Neuronal stem cell (in vitro differentiated cells): Measurements from ENCODE around the gene DOCK8.

Experiments
- DNase-seq: peaks from one replicate; pipeline ENCODE4 v3.0.0-alpha.2; 2013; ENCODE audit warnings: low spot score
- H2AFZ ChIP-seq: one replicate; pipeline ENCODE4 v1.6.1; 2013; ENCODE audit warnings: mild to moderate bottlenecking, low read length, inconsistent platforms
- H2AK5ac ChIP-seq: 2 replicates; pipeline ENCODE4 v1.6.1; 2013; ENCODE audit warnings: low read depth, mild to moderate bottlenecking, inconsistent platforms, low read length, moderate library complexity, mixed read lengths
- H2BK120ac ChIP-seq: 2 replicates; pipeline ENCODE4 v1.6.1; 2013; ENCODE audit warnings: low read depth, mild to moderate bottlenecking, inconsistent platforms, low read length, moderate library complexity, mixed read lengths
- H2BK12ac ChIP-seq: one replicate; pipeline ENCODE4 v1.6.1; 2013; ENCODE audit warnings: low read length, inconsistent platforms
- H2BK15ac ChIP-seq: 2 replicates; pipeline ENCODE4 v1.6.1; 2013; ENCODE audit warnings: mild to moderate bottlenecking, low read length, inconsistent platforms, mixed read lengths
- H2BK5ac ChIP-seq: one replicate; pipeline ENCODE4 v1.6.1; 2013; ENCODE audit warnings: inconsistent platforms, mild to moderate bottlenecking, low read length, moderate library complexity
- H3K14ac ChIP-seq: one replicate; pipeline ENCODE4 v1.6.1; 2013; ENCODE audit warnings: low read length, inconsistent platforms
- H3K18ac ChIP-seq: 2 replicates; pipeline ENCODE4 v1.6.1; 2013; ENCODE audit warnings: low read length, inconsistent platforms
- H3K23ac ChIP-seq: 2 replicates; pipeline ENCODE4 v1.6.1; 2013; ENCODE audit warnings: low read depth, mild to moderate bottlenecking, mixed read lengths, low read length, inconsistent platforms; ENCODE audit not compliant: poor library complexity
- H3K27ac ChIP-seq: replicated peaks from 3 replicates; pipeline ENCODE4 v1.5.1; 2013; ENCODE audit warnings: low read length, inconsistent platforms
- H3K27me3 ChIP-seq, 3 experiments: 2 replicates each; pipeline ENCODE4 v1.6.1; 2013; ENCODE audit warnings: low read length in 3 of 3, mild to moderate bottlenecking in 2 of 3, inconsistent platforms in 1 of 3, low read depth in 1 of 3, mixed read lengths in 1 of 3, moderate library complexity in 1 of 3; ENCODE audit not compliant: control insufficient read depth in 3 of 3, insufficient read depth in 3 of 3
- H3K36me3 ChIP-seq, 2 donors: replicated peaks in 1 of 2; 2 replicates each; pipeline ENCODE4 v1.6.1; 2013; ENCODE audit warnings: low read length in 2 of 2; ENCODE audit not compliant: control insufficient read depth in 2 of 2, insufficient read depth in 2 of 2
- H3K4ac ChIP-seq: 2 replicates; pipeline ENCODE4 v1.6.1; 2013; ENCODE audit warnings: inconsistent platforms, mild to moderate bottlenecking, low read length, moderate library complexity
- H3K4me1 ChIP-seq, 2 donors: 1 replicate in 1 of 2; 2 replicates in 1 of 2; pipeline ENCODE4 v1.6.1; 2013; ENCODE audit warnings: low read length in 2 of 2, low read depth in 1 of 2; ENCODE audit not compliant: control insufficient read depth in 2 of 2, insufficient read depth in 1 of 2
- H3K4me2 ChIP-seq: one replicate; pipeline ENCODE4 v1.6.1; 2013; ENCODE audit warnings: mild to moderate bottlenecking, low read length, inconsistent platforms; ENCODE audit not compliant: insufficient read depth, poor library complexity, severe bottlenecking
- H3K4me3 ChIP-seq, 2 donors: 2 replicates each; pipeline ENCODE4 v1.5.1; 2013; ENCODE audit warnings: low read length in 2 of 2, mild to moderate bottlenecking in 2 of 2, inconsistent platforms in 1 of 2, moderate library complexity in 1 of 2
- H3K79me1 ChIP-seq: one replicate; pipeline ENCODE4 v1.6.1; 2013; ENCODE audit warnings: low read depth, mild to moderate bottlenecking, inconsistent platforms, low read length, moderate library complexity
- H3K9ac ChIP-seq: one replicate; pipeline ENCODE4 v1.6.1; 2013; ENCODE audit warnings: mild to moderate bottlenecking, low read depth, low read length, inconsistent platforms; ENCODE audit not compliant: poor library complexity
- H3K9me3 ChIP-seq, 2 donors: replicated peaks in 1 of 2; 2 replicates each; pipeline versions ENCODE3 to v1.6.1; 2013; ENCODE audit warnings: low read length in 2 of 2, mild to moderate bottlenecking in 2 of 2, inconsistent platforms in 1 of 2, low read depth in 1 of 2, mixed read lengths in 1 of 2, moderate library complexity in 1 of 2; ENCODE audit not compliant: control insufficient read depth in 2 of 2, insufficient read depth in 1 of 2
- H4K8ac ChIP-seq: one replicate; pipeline ENCODE4 v1.6.1; 2013; ENCODE audit warnings: low read depth, mild to moderate bottlenecking, inconsistent platforms, low read length, moderate library complexity
- H4K91ac ChIP-seq: one replicate; pipeline ENCODE4 v1.6.1; 2013; ENCODE audit warnings: low read length, low read depth, mild to moderate bottlenecking, inconsistent platforms; ENCODE audit not compliant: poor library complexity
- WGBS, 2 donors: extraction: QIAGEN DNeasy Blood & Tissue Kit; methylation state at CpG; one replicate each; pipeline ENCODE4 v1.1.7; 2013; ENCODE audit warnings: missing lambda C conversion rate in 2 of 2, mixed read lengths in 1 of 2; ENCODE audit not compliant: insufficient read length in 2 of 2, insufficient replicate concordance in 1 of 2; ENCODE audit errors: extremely low coverage in 2 of 2; 5-methylcytosine and 5-hydroxymethylcytosine counted together

The DOCK8 gene

DNA sequence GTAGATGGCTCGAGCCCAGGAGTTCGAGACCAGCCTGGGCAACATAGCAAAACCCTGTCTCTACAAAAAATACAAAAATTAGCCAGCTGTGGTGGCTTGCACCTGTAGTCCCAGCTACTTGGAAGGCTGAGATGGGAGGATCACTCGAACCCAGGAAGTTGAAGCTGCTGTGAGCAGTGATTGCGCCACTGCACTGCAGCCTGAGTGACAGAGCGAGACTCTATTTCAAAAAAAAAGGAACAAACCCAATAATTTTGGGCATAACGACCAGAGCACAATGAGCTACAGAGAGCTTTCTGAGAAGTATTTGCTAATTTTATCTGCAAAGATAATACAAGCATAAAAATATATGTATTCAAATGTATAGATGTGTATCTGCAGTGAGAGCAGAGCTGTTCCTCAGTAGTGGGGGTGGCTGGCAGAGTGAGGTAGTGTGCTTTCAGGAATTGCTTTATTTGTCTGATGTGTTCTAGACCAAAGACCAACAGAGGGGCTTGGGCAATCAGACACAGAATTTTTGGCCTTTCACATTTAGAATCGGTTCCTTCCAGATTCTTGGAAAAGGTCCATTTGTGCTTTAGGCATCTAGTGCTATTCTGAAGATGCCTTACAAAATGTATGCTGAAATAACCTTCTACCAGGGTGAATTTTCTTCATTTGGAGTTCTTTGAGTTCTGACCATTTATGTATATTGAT lies 5.2 kb downstream of the DOCK8 start:
- Histone ChIP-seq H4K91ac (no peak overlapping the region), H4K8ac (no peak overlapping the region), H3K9me3 (no peaks in the 10 kb centered on the region), H2BK120ac (no peak overlapping the region), H3K4me1 (peaks cover 0 to 2% of the 10 kb centered on the region in 2 donors), H2AK5ac (no peak overlapping the region), H2BK12ac (no peak overlapping the region), H3K27me3 (peaks cover 4 to 34% (median 18%) of the 10 kb centered on the region in 3 experiments), H3K14ac (no peak overlapping the region), H3K4me3 (no peak overlapping the region), H3K79me1 (no peaks in the 10 kb centered on the region), H3K4ac (no peak overlapping the region), H2AFZ (no peak overlapping the region), H3K9ac (no peak overlapping the region), H2BK15ac (no peak overlapping the region), H3K23ac (no peak overlapping the region), H3K4me2 (no peak overlapping the region), H3K18ac (no peak overlapping the region), H2BK5ac (no peak overlapping the region), H3K27ac (no peak overlapping the region), H3K36me3 (no peaks in the 10 kb centered on the region)
- WGBS, 2 donors: no CpG with 5 or more reads among the region's 7 CpGs
- DNase-seq: no peak

GRCh38 chr9:221989-222776 lies 7.5 kb downstream of the DOCK8 start:
- H3K23ac ChIP-seq: no peak overlapping the region
- H3K27me3 ChIP-seq: peaks cover 0 to 15% (median 0%) of the 10 kb centered on the region in 3 experiments
- H2BK120ac ChIP-seq: no peak overlapping the region
- H3K14ac ChIP-seq: no peak overlapping the region
- no peak overlapping the region for H3K4me2 ChIP-seq
- no peaks in the 10 kb centered on the region for H3K79me1 ChIP-seq
- no peak overlapping the region for H2AFZ ChIP-seq
- no peaks in the 10 kb centered on the region for H3K36me3 ChIP-seq
- no peak overlapping the region for H4K8ac ChIP-seq
- no peak overlapping the region for H3K4ac ChIP-seq
- H3K9me3 ChIP-seq: no peaks in the 10 kb centered on the region
- no peak overlapping the region for H3K4me3 ChIP-seq
- peaks cover 0 to 1% of the 10 kb centered on the region in 2 donors for H3K4me1 ChIP-seq
- H2BK15ac ChIP-seq: no peak overlapping the region
- no peak overlapping the region for H3K27ac ChIP-seq
- H3K9ac ChIP-seq: no peak overlapping the region
- no CpG with 5 or more reads among the region's 6 CpGs for WGBS, 2 donors
- no peak for DNase-seq
- no peak overlapping the region for H4K91ac ChIP-seq
- no peak overlapping the region for H3K18ac ChIP-seq
- no peak overlapping the region for H2BK12ac ChIP-seq
- no peak overlapping the region for H2AK5ac ChIP-seq
- no peak overlapping the region for H2BK5ac ChIP-seq

GRCh38 chr9:223152-223551 lies 8.5 kb downstream of the DOCK8 start:
- H3K4ac ChIP-seq: no peak overlapping the region
- no peak overlapping the region for H2BK5ac ChIP-seq
- H3K23ac ChIP-seq: no peak overlapping the region
- H4K91ac ChIP-seq: no peak overlapping the region
- H2BK120ac ChIP-seq: no peak overlapping the region
- no peak overlapping the region for H2AFZ ChIP-seq
- no peaks in the 10 kb centered on the region for H3K36me3 ChIP-seq
- H2BK15ac ChIP-seq: no peak overlapping the region
- WGBS, 2 donors: no CpG with 5 or more reads among the region's 3 CpGs
- no peak overlapping the region for H3K14ac ChIP-seq
- no peak overlapping the region for H3K18ac ChIP-seq
- no peak for DNase-seq
- no peak overlapping the region for H4K8ac ChIP-seq
- H2AK5ac ChIP-seq: no peak overlapping the region
- H3K9me3 ChIP-seq: no peaks in the 10 kb centered on the region
- no peak overlapping the region for H3K4me3 ChIP-seq
- no peak overlapping the region for H3K4me2 ChIP-seq
- no peaks in the 10 kb centered on the region for H3K79me1 ChIP-seq
- H3K27me3 ChIP-seq: peaks cover 0 to 9% (median 0%) of the 10 kb centered on the region in 3 experiments
- H3K27ac ChIP-seq: no peak overlapping the region
- no peak overlapping the region for H3K9ac ChIP-seq
- H2BK12ac ChIP-seq: no peak overlapping the region
- peaks cover 0 to 1% of the 10 kb centered on the region in 2 donors for H3K4me1 ChIP-seq

DNA sequence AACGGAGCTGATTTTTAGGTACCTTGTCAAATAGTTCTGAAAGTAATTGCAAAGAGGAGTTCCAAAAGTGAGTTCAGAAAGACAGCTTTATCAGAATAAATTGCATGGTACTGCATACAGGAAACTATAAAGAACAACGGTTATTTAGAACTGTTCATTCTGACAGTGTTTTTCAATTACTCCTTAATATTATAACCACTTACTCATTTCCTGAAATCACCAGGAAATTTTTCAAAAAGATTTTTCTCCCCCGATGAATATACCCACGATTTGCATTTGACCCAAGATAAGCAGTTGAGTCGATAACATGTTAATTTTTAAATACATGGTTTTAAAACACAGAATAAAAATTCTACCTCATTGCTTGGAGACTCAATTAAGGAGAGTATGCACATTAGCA lies 9.4 kb downstream of the DOCK8 start:
- Histone ChIP-seq H3K4me1 (peaks cover 0 to 1% of the 10 kb centered on the region in 2 donors), H3K4me3 (no peak overlapping the region), H3K4ac (no peak overlapping the region), H3K18ac (no peak overlapping the region), H2BK5ac (no peak overlapping the region), H3K9me3 (no peaks in the 10 kb centered on the region), H2BK120ac (no peak overlapping the region), H3K27ac (no peak overlapping the region), H2AFZ (no peak overlapping the region), H4K91ac (no peak overlapping the region), H3K14ac (no peak overlapping the region), H2BK15ac (no peak overlapping the region), H3K27me3 (peaks cover 0 to 9% (median 0%) of the 10 kb centered on the region in 3 experiments), H3K4me2 (no peak overlapping the region), H3K36me3 (no peaks in the 10 kb centered on the region), H4K8ac (no peak overlapping the region), H2AK5ac (no peak overlapping the region), H2BK12ac (no peak overlapping the region), H3K79me1 (no peaks in the 10 kb centered on the region), H3K9ac (no peak overlapping the region), H3K23ac (no peak overlapping the region)
- no peak for DNase-seq
- WGBS, 2 donors: no CpG with 5 or more reads among the region's 5 CpGs
